ENCODE data around the gene ADAMTS4. TPM values are rescaled to one million over a fixed set of nuclear protein-coding genes. Genes with fewer than 3 reads are reported as not detected.

Gene ADAMTS4
- polyA plus RNA-seq, 6 donors from 2014 or later, result 0.03 TPM; not detected in 5

DNA sequence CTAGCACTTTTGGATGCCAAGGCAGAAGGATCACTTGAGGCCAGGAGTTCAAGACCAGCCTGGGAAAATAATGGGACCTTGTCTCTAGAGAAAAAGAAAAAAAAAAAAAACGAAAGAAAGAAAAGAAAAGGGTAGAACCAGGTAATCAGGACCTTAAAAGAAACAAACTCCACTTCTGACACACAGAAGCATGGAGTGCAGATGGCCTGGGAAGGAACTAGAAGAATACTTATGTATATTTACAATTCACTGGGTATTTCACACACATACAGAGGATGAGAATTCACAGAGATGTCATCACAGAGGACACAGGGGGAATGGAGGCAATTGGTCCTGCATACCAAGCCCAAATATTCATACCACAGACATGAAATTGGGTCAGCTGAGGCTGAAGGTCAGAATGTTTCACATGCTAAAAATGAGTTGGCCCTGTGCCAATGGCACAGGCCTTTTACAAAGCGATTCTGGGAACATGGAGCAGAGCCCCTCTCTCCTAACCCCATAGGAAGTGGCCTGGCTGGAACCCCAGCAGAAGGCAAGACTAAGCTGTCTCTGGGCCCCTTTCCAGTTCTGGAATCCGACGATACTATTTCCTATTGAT is 26.0 kb downstream of the ADAMTS4 start:
- Mint-ChIP-seq H3K36me3 (peaks cover 12 to 30% of the 10 kb centered on the region in 2 donors), H3K4me3 (peak overlapping the region in 1 of 8 donors; percentile 92), H3K9me3 (no peaks in the 10 kb centered on the region), H3K4me1 (peaks cover 46 to 59% (median 52%) of the 10 kb centered on the region in 3 donors), H3K27ac (peak overlapping the region in 1 of 6 donors; percentile 24), H3K27me3 (no peaks in the 10 kb centered on the region)
- DNase-seq (no peak), ATAC-seq (ENCODE audit: low read depth in 2 of 2) (no peak)

DNA sequence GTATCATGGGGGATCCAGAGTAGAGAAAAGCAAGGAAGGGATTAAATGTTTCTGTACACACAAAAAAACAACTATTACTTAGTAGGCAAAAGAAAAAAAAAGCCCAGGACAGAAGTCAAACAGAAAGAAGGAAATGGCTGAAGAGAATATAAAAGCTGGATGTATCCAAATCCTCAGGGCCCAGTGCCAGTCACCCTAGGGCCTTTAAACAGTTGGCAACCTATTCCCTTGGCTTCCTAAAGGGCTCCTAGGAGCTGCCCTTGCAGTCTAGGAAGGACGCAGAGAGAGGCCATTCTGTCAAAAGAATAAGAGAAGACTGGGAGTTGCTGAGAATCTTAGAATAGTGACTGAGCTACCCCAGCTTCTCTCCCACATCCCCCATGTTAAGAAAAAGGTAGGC is 26.5 kb downstream of the ADAMTS4 start:
- peaks cover 12 to 30% of the 10 kb centered on the region in 2 donors for H3K36me3 Mint-ChIP-seq
- peak overlapping the region in 2 of 6 donors; percentile 49 to 95 for H3K27ac Mint-ChIP-seq
- H3K9me3 Mint-ChIP-seq, result no peaks in the 10 kb centered on the region

DNA sequence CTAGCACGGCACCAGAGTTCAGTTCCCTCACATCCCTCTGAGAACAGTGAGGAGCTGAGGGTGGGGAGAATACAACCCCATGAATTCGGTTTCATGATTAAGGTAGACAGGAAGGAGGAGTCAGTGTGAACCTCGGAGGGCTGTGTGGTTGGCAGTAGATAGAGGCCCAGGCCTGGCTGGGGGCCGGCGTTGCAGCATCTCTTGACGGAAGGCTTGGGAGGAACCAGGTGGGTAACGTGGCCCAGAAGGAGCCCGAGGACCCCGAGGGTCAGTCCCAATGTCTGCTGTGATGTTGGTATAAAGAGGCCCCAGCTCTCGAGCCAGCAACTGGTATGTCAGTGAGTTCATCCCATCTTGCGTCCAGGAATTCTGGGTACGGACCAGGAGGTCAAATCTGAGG is 27.2 kb downstream of the ADAMTS4 start:
- H3K4me1 Mint-ChIP-seq, result peaks cover 45 to 61% (median 52%) of the 10 kb centered on the region in 3 donors
- no peak overlapping the region for H3K27ac Mint-ChIP-seq
- no peak for ATAC-seq (ENCODE audit: low read depth in 2 of 2)
- no peaks in the 10 kb centered on the region for H3K27me3 Mint-ChIP-seq
- peak overlapping the region in 1 of 8 donors; percentile 56 for H3K4me3 Mint-ChIP-seq
- H3K36me3 Mint-ChIP-seq, result peaks cover 12 to 30% of the 10 kb centered on the region in 2 donors
- H3K9me3 Mint-ChIP-seq, result no peaks in the 10 kb centered on the region
- no peak for DNase-seq

More for the DNA sequence above, 26.5 kb downstream of the ADAMTS4 start:
- ATAC-seq (ENCODE audit: low read depth in 2 of 2), result no peak
- Mint-ChIP-seq H3K4me1 (peaks cover 43 to 59% (median 52%) of the 10 kb centered on the region in 3 donors), H3K27me3 (no peaks in the 10 kb centered on the region), H3K4me3 (peak overlapping the region in 2 of 8 donors; percentile 56 to 79)
- no peak for DNase-seq

GRCh38 chr1:161171191-161171590 is 27.7 kb downstream of the ADAMTS4 start:
- DNase-seq (no peak), ATAC-seq (ENCODE audit: low read depth in 2 of 2) (no peak)
- H3K4me1 Mint-ChIP-seq, result peaks cover 44 to 57% (median 52%) of the 10 kb centered on the region in 3 donors
- H3K27ac Mint-ChIP-seq, result peak overlapping the region in 2 of 6 donors; percentile 36
- no peaks in the 10 kb centered on the region for H3K27me3 Mint-ChIP-seq
- peaks cover 12 to 30% of the 10 kb centered on the region in 2 donors for H3K36me3 Mint-ChIP-seq
- H3K4me3 Mint-ChIP-seq, result peak overlapping the region in 2 of 8 donors; percentile 2 to 56
- H3K9me3 Mint-ChIP-seq, result no peaks in the 10 kb centered on the region

GRCh38 chr1:161168906-161169305 is 29.9 kb downstream of the ADAMTS4 start:
- Mint-ChIP-seq H3K4me1 (peaks cover 33 to 55% (median 48%) of the 10 kb centered on the region in 3 donors), H3K27me3 (no peaks in the 10 kb centered on the region), H3K9me3 (no peaks in the 10 kb centered on the region), H3K36me3 (peaks cover 7 to 22% of the 10 kb centered on the region in 2 donors), H3K27ac (peak overlapping the region in 2 of 6 donors; percentile 34 to 78), H3K4me3 (peak overlapping the region in 5 of 8 donors; percentile 47 to 88 (median 76))
- ATAC-seq (ENCODE audit: low read depth in 2 of 2) (no peak), DNase-seq (no peak)

GRCh38 chr1:161166669-161167548 is 31.9 kb downstream of the ADAMTS4 start:
- Mint-ChIP-seq H3K4me3 (peak overlapping the region; percentile 74 to 96 (median 96)), H3K4me1 (peaks cover 48 to 60% (median 50%) of the 10 kb centered on the region in 3 donors), H3K9me3 (no peaks in the 10 kb centered on the region), H3K36me3 (peaks cover under 1 to 25% of the 10 kb centered on the region in 2 donors), H3K27me3 (no peaks in the 10 kb centered on the region), H3K27ac (peak overlapping the region; percentile 92 to 99 (median 98))
- ATAC-seq (ENCODE audit: low read depth in 2 of 2) (no peak), DNase-seq (no peak)

DNA sequence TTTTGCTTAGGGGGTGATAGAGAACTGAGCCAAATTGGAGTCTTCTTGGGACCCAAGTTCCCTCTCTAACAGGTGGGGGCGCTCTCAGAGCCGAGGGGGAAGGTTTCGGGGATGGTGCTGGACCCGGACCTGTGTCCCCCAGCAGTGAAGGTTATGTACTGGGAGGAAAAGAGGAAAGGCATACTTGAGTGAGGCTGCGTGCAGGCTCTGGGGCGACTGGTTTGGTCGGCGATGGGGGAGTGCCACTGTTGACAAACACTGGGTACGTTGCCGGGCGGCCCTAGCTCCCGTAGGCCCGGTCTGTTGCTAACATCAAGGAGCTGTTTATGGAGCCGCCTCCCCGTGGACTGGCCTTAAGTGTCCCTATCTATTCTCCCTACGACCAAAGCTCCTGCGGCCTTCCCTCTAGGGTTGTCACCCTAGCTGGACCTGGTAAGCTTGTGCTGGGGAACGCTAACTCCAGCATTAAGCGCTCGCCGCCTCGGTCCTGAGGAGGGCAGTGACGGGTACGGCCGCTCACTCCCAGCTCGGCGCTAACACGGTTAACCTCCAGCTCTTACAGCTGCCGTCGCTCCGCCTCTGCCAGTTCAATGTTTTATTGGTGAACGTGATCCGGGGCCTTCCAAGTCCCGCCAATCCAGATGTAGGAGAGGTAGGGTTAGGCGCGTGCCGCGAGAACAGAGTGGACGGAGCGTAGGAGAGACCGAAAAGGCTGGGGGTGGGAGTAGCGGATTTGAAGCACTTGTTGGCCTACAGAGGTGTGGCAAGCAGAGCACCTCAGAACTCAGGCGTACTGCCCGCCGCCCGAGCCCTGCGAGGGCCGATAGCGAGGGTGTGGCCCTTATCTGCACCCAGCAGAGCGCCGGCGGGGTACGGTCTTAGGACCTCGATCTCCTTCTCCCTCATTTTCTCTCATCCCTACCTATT is 32.8 kb downstream of the ADAMTS4 start, which contains the start of gene PPOX:
Gene PPOX (plus strand): TSS at position 685 of the 927 bp plus-strand sequence. CDS start 422 bp downstream, outside the sequence.
- peaks cover 55 to 69% (median 59%) of the 10 kb centered on the region in 3 donors for H3K4me1 Mint-ChIP-seq
- DNase-seq, result peak; percentile 93
- peak within 1 kb of the TSS; percentile 92 to 99 (median 98) for H3K27ac Mint-ChIP-seq
- peak within 1 kb of the TSS; percentile 74 to 96 (median 96) for H3K4me3 Mint-ChIP-seq
- no peaks in the 10 kb centered on the region for H3K27me3 Mint-ChIP-seq
- peaks cover 0 to 16% of the 10 kb centered on the region in 2 donors for H3K36me3 Mint-ChIP-seq
- H3K9me3 Mint-ChIP-seq, result no peaks in the 10 kb centered on the region
- peak; percentile 90 to 91 for ATAC-seq (ENCODE audit: low read depth in 2 of 2)

GRCh38 chr1:161164901-161165610 is 33.8 kb downstream of the ADAMTS4 start:
- DNase-seq, result no peak
- peaks cover 0 to 12% of the 10 kb centered on the region in 2 donors for H3K36me3 Mint-ChIP-seq
- peak overlapping the region; percentile 92 to 99 (median 98) for H3K27ac Mint-ChIP-seq
- H3K4me1 Mint-ChIP-seq, result peaks cover 60 to 78% (median 68%) of the 10 kb centered on the region in 3 donors
- no peaks in the 10 kb centered on the region for H3K27me3 Mint-ChIP-seq
- ATAC-seq (ENCODE audit: low read depth in 2 of 2), result no peak
- peak overlapping the region in 6 of 8 donors; percentile 60 to 96 (median 81) for H3K4me3 Mint-ChIP-seq
- no peaks in the 10 kb centered on the region for H3K9me3 Mint-ChIP-seq

DNA sequence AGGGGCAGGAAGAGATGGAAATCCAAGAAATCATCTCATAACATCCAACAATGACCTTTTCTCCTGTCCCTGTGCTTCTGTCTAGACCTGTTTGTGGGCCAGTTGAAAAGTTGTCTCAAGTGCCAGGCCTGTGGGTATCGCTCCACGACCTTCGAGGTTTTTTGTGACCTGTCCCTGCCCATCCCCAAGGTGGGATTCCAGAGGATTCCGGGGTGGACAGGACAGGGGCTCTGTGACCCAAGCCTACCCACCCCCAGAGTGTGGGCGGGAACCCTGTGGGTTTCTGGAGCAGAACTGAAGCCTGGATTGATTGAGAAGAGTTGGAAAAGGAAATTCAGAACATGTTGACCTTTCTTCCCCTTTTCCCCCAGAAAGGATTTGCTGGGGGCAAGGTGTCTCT is 35.1 kb downstream of the ADAMTS4 start:
- H3K4me3 Mint-ChIP-seq, result peak overlapping the region in 5 of 8 donors; percentile 2 to 88 (median 69)
- H3K27me3 Mint-ChIP-seq, result no peaks in the 10 kb centered on the region
- H3K36me3 Mint-ChIP-seq, result peaks cover 0 to 19% of the 10 kb centered on the region in 2 donors
- peak overlapping the region in 4 of 6 donors; percentile 13 to 98 (median 90) for H3K27ac Mint-ChIP-seq
- H3K9me3 Mint-ChIP-seq, result no peaks in the 10 kb centered on the region
- H3K4me1 Mint-ChIP-seq, result peaks cover 65 to 86% (median 81%) of the 10 kb centered on the region in 3 donors
- DNase-seq, result no peak
- no peak for ATAC-seq (ENCODE audit: low read depth in 2 of 2)

DNA sequence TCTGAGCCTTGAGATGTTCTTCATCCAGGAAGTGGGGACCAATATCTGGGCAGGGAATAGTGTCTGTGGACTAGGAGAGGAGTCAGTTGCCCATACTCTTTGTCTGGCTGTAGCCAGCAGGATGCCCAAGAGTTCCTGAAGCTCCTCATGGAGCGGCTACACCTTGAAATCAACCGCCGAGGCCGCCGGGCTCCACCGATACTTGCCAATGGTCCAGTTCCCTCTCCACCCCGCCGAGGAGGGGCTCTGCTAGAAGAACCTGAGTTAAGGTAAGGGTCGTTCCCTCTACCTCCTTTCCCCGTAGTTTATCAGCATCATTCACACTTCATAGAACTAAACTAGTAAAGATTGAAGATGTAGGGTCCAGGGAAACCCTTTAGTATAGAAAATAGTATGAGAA is 36.0 kb downstream of the ADAMTS4 start:
- peaks cover 68 to 83% (median 82%) of the 10 kb centered on the region in 3 donors for H3K4me1 Mint-ChIP-seq
- no peaks in the 10 kb centered on the region for H3K27me3 Mint-ChIP-seq
- no peak for ATAC-seq (ENCODE audit: low read depth in 2 of 2)
- peak overlapping the region in 4 of 8 donors; percentile 12 to 65 (median 54) for H3K4me3 Mint-ChIP-seq
- H3K36me3 Mint-ChIP-seq, result peaks cover 0 to 19% of the 10 kb centered on the region in 2 donors
- no peak for DNase-seq
- H3K27ac Mint-ChIP-seq, result peak overlapping the region in 3 of 6 donors; percentile 44 to 85 (median 74)
- H3K9me3 Mint-ChIP-seq, result no peaks in the 10 kb centered on the region

DNA sequence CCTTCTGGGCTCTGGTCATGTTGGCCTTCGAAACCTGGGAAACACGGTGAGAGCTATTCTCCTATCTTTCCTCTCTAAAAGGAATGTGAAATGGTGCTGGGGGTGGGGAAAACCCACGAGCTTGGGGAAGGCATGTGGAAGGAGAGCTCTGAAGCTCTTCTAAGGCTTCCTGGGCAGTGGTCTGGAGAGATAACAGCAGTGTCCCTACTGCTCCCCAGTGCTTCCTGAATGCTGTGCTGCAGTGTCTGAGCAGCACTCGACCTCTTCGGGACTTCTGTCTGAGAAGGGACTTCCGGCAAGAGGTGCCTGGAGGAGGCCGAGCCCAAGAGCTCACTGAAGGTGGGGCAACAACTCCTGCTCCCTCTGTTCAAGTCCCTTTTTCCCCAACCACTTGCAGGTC is 36.8 kb downstream of the ADAMTS4 start:
- H3K4me3 Mint-ChIP-seq, result peak overlapping the region in 6 of 8 donors; percentile 29 to 96 (median 72)
- H3K27me3 Mint-ChIP-seq, result no peaks in the 10 kb centered on the region
- ATAC-seq (ENCODE audit: low read depth in 2 of 2), result no peak
- H3K27ac Mint-ChIP-seq, result no peak overlapping the region
- no peak for DNase-seq
- peaks cover 0 to 19% of the 10 kb centered on the region in 2 donors for H3K36me3 Mint-ChIP-seq
- H3K9me3 Mint-ChIP-seq, result no peaks in the 10 kb centered on the region
- peaks cover 64 to 78% (median 75%) of the 10 kb centered on the region in 3 donors for H3K4me1 Mint-ChIP-seq

- peaks cover 0 to 19% of the 10 kb centered on the region in 2 donors for H3K36me3 Mint-ChIP-seq
- peaks cover 60 to 74% (median 71%) of the 10 kb centered on the region in 3 donors for H3K4me1 Mint-ChIP-seq
- no peaks in the 10 kb centered on the region for H3K27me3 Mint-ChIP-seq
- no peak for ATAC-seq (ENCODE audit: low read depth in 2 of 2)
- no peak overlapping the region for H3K27ac Mint-ChIP-seq
- no peaks in the 10 kb centered on the region for H3K9me3 Mint-ChIP-seq
- no peak for DNase-seq
- peak overlapping the region in 7 of 8 donors; percentile 29 to 96 (median 50) for H3K4me3 Mint-ChIP-seq
Measured at GRCh38 chr1:161161652-161162051, 37.2 kb downstream of the ADAMTS4 start.
